ENCODE data around the gene EEF1A2. TPM values are rescaled to one million over a fixed set of nuclear protein-coding genes. Genes with fewer than 3 reads are reported as not detected.

The EEF1A2 gene
- total and polyA plus RNA-seq, 4 donors: 0.05 to 0.12 TPM; not detected in 2

DNA sequence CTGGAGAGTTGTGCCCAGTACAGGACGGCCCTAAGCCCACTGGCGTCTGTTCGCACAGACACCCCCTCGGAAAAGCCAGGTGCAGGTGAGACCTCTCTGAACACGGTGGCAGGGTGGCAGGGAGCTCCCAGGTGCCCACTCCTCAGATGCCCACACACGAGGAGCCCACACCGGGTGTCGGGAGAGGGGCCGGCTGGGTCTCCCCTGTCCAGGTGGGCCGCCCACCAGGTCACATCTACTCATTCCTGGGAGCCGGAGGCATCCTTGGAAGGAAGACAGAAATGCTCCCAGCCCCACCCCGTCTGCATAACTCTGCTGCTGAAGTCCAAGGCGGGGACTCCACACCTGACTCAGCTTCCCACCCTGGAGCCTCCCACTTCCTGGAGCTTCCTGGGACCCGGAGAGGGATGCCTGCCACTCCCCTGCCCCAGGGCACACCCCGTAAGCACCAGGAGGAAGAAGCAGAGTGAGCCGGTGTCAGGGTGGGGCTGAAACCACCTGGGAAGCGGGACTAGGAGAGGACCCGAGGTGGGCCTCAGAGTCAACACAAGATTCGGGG is 46.2 kb upstream of the EEF1A2 start (continued):
- TF ChIP-seq, protein P1, sequence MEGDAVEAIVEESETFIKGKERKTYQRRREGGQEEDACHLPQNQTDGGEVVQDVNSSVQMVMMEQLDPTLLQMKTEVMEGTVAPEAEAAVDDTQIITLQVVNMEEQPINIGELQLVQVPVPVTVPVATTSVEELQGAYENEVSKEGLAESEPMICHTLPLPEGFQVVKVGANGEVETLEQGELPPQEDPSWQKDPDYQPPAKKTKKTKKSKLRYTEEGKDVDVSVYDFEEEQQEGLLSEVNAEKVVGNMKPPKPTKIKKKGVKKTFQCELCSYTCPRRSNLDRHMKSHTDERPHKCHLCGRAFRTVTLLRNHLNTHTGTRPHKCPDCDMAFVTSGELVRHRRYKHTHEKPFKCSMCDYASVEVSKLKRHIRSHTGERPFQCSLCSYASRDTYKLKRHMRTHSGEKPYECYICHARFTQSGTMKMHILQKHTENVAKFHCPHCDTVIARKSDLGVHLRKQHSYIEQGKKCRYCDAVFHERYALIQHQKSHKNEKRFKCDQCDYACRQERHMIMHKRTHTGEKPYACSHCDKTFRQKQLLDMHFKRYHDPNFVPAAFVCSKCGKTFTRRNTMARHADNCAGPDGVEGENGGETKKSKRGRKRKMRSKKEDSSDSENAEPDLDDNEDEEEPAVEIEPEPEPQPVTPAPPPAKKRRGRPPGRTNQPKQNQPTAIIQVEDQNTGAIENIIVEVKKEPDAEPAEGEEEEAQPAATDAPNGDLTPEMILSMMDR (IDR thresholded peaks at IDR 0.05; ENCODE audit: low read depth, low read length, missing input control): no peak
- TF ChIP-seq NR2F2 (IDR thresholded peaks at IDR 0.05): no peak
- no peak for TF ChIP-seq TAF1 (conservative IDR thresholded peaks at IDR 0.05)
- no peak for TF ChIP-seq HNF4G (IDR thresholded peaks at IDR 0.05)
- TF ChIP-seq GABPA (IDR thresholded peaks at IDR 0.05 in 1 of 2, conservative IDR thresholded peaks at IDR 0.05 in 1 of 2): no peak
- TF ChIP-seq SP1 (IDR thresholded peaks at IDR 0.05): no peak
- no peak for TF ChIP-seq YY1 (IDR thresholded peaks at IDR 0.05)

DNA sequence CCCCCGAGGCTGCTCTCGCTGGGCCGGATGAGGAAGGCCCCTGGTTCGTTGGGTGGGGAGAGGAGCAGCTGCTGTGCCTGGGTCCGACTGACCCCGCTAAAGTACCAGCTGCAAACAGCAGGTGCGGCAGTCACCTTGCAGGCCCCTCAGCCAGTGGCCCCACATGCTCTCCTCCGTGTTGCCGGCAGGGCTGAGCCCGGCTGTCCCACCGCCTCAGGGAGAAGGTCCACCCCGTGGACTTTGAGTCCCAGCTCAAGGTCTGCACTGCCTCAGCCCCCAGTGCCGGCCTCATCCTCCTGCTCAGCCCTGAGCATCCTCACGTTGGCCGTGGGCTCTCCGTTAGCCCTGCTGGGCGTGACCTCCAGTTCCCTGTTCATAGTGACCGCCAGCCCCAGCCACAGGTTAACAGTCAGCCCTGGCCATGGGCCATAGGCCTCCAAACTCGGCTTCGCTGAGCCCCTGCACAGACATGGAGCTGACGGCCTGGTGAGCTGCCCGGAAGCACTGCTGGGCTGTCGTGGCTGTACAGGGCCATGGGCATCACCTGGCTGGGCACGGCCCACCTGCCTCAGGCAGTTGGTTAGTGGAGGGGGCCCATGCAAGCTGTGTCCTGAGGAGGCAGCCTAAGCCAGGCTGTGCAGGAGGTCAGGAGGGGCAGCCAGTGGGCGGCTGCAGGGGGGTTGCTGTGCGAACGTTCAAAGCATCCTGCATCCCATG is 45.5 kb upstream of the EEF1A2 start:
- Histone ChIP-seq H3K9ac (ENCODE audit: low read depth in 1 of 2, low read length in 2 of 2) (no peak overlapping the region), H3K27ac (ENCODE audit: low read depth in 1 of 2, low read length in 2 of 2) (no peak overlapping the region), H3K9me3 (ENCODE audit: control insufficient read depth in 4 of 4, low read length in 3 of 4) (no peaks in the 10 kb centered on the region), H3K36me3 (ENCODE audit: control insufficient read depth in 4 of 4, insufficient read depth in 3 of 4, low read depth in 1 of 4, low read length in 3 of 4) (no peaks in the 10 kb centered on the region), H3K27me3 (ENCODE audit: control insufficient read depth in 4 of 4, insufficient read depth in 4 of 4, low read length in 3 of 4) (no peaks in the 10 kb centered on the region), H3K4me1 (ENCODE audit: control insufficient read depth in 4 of 4, insufficient read depth in 4 of 4, low read length in 3 of 4) (no peaks in the 10 kb centered on the region), H3K4me3 (ENCODE audit: low read depth in 1 of 3, low read length in 3 of 3) (no peak overlapping the region)
- no peak for DNase-seq (ENCODE audit: low spot score)
- TF ChIP-seq HNF4A (conservative IDR thresholded peaks at IDR 0.05): peak in 1 of 2 donors; percentile 42
- TF ChIP-seq, protein P2, sequence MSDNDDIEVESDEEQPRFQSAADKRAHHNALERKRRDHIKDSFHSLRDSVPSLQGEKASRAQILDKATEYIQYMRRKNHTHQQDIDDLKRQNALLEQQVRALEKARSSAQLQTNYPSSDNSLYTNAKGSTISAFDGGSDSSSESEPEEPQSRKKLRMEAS (IDR thresholded peaks at IDR 0.05): no peak
- 51% methylated on average over 27 of the region's 27 CpGs for WGBS

DNA sequence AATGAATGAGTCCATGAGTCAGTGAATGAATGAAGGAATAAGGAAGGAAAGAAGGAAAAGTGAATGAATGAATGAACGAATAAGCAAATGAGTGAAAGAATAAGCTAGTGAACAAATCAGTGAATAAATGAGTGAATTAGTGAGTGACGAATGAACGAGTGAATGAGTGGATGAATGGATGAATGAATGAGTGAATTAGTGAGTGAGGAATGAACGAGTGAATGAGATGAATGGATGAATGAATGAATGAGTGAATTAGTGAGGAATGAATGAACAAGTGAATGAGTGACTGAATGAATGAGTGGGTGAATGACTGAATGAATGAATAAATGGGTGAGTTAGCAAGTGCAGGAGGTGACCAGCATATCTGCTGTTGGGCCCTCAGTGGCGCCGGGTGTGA is 44.9 kb upstream of the EEF1A2 start:
- Histone ChIP-seq H3K9me3 (ENCODE audit: control insufficient read depth in 4 of 4, low read length in 3 of 4) (no peaks in the 10 kb centered on the region), H3K4me1 (ENCODE audit: control insufficient read depth in 4 of 4, insufficient read depth in 4 of 4, low read length in 3 of 4) (no peaks in the 10 kb centered on the region), H3K36me3 (ENCODE audit: control insufficient read depth in 4 of 4, insufficient read depth in 3 of 4, low read depth in 1 of 4, low read length in 3 of 4) (no peaks in the 10 kb centered on the region), H3K27ac (ENCODE audit: low read depth in 1 of 2, low read length in 2 of 2) (no peak overlapping the region), H3K4me3 (ENCODE audit: low read depth in 1 of 3, low read length in 3 of 3) (no peak overlapping the region), H3K27me3 (ENCODE audit: control insufficient read depth in 4 of 4, insufficient read depth in 4 of 4, low read length in 3 of 4) (no peaks in the 10 kb centered on the region), H3K9ac (ENCODE audit: low read depth in 1 of 2, low read length in 2 of 2) (no peak overlapping the region)
- 80% methylated on average over 6 of the region's 6 CpGs for WGBS
- TF ChIP-seq HNF4A (conservative IDR thresholded peaks at IDR 0.05): no peak
- TF ChIP-seq, protein P2 (IDR thresholded peaks at IDR 0.05): no peak
- TF ChIP-seq, protein P1 (IDR thresholded peaks at IDR 0.05; ENCODE audit: low read depth, low read length, missing input control): no peak
- TF ChIP-seq TAF1 (conservative IDR thresholded peaks at IDR 0.05): no peak
- TF ChIP-seq FOXA1 (IDR thresholded peaks at IDR 0.05): no peak
- no peak for TF ChIP-seq YY1 (IDR thresholded peaks at IDR 0.05)
- no peak for TF ChIP-seq RAD21 (IDR thresholded peaks at IDR 0.05)
- TF ChIP-seq RXRA (IDR thresholded peaks at IDR 0.05): no peak
- no peak for TF ChIP-seq EGR1 (IDR thresholded peaks at IDR 0.05; ENCODE audit: low read depth in 2 of 2)
- TF ChIP-seq, protein P3, sequence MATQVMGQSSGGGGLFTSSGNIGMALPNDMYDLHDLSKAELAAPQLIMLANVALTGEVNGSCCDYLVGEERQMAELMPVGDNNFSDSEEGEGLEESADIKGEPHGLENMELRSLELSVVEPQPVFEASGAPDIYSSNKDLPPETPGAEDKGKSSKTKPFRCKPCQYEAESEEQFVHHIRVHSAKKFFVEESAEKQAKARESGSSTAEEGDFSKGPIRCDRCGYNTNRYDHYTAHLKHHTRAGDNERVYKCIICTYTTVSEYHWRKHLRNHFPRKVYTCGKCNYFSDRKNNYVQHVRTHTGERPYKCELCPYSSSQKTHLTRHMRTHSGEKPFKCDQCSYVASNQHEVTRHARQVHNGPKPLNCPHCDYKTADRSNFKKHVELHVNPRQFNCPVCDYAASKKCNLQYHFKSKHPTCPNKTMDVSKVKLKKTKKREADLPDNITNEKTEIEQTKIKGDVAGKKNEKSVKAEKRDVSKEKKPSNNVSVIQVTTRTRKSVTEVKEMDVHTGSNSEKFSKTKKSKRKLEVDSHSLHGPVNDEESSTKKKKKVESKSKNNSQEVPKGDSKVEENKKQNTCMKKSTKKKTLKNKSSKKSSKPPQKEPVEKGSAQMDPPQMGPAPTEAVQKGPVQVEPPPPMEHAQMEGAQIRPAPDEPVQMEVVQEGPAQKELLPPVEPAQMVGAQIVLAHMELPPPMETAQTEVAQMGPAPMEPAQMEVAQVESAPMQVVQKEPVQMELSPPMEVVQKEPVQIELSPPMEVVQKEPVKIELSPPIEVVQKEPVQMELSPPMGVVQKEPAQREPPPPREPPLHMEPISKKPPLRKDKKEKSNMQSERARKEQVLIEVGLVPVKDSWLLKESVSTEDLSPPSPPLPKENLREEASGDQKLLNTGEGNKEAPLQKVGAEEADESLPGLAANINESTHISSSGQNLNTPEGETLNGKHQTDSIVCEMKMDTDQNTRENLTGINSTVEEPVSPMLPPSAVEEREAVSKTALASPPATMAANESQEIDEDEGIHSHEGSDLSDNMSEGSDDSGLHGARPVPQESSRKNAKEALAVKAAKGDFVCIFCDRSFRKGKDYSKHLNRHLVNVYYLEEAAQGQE (IDR thresholded peaks at IDR 0.05): no peak
- no peak for TF ChIP-seq FOXA2 (IDR thresholded peaks at IDR 0.05)
- TF ChIP-seq NR2F2 (IDR thresholded peaks at IDR 0.05): no peak
- TF ChIP-seq, protein P4, sequence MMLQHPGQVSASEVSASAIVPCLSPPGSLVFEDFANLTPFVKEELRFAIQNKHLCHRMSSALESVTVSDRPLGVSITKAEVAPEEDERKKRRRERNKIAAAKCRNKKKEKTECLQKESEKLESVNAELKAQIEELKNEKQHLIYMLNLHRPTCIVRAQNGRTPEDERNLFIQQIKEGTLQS (IDR thresholded peaks at IDR 0.05): no peak
- no peak for TF ChIP-seq HNF4G (IDR thresholded peaks at IDR 0.05)
- TF ChIP-seq JUND (IDR thresholded peaks at IDR 0.05): no peak
- no peak for TF ChIP-seq GABPA (IDR thresholded peaks at IDR 0.05 in 1 of 2, conservative IDR thresholded peaks at IDR 0.05 in 1 of 2)
- TF ChIP-seq, protein P5, sequence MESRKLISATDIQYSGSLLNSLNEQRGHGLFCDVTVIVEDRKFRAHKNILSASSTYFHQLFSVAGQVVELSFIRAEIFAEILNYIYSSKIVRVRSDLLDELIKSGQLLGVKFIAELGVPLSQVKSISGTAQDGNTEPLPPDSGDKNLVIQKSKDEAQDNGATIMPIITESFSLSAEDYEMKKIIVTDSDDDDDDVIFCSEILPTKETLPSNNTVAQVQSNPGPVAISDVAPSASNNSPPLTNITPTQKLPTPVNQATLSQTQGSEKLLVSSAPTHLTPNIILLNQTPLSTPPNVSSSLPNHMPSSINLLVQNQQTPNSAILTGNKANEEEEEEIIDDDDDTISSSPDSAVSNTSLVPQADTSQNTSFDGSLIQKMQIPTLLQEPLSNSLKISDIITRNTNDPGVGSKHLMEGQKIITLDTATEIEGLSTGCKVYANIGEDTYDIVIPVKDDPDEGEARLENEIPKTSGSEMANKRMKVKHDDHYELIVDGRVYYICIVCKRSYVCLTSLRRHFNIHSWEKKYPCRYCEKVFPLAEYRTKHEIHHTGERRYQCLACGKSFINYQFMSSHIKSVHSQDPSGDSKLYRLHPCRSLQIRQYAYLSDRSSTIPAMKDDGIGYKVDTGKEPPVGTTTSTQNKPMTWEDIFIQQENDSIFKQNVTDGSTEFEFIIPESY (IDR thresholded peaks at IDR 0.05): no peak
- TF ChIP-seq SP1 (IDR thresholded peaks at IDR 0.05): no peak
- no peak for DNase-seq (ENCODE audit: low spot score)
